Subcutaneous adipose tissue (tissue), 4 donors: Measurements from ENCODE around the gene LMO4. TPM values are rescaled to one million over a fixed set of nuclear protein-coding genes. Genes with fewer than 3 reads are reported as not detected.

Experiments
- CTCF ChIP-seq: fragments of 450-650 bp; IDR thresholded peaks from one replicate; pipeline ENCODE4 v1.5.1; 2016; ENCODE audit warnings: low read depth, mild to moderate bottlenecking, control low read depth, antibody characterized with exemption, moderate library complexity
- total RNA-seq, 4 donors: library from RNA; depleted of rRNA; stranded (reverse); fragments of >200 nt; gene quantifications; one replicate each; pipeline ENCODE4 v1.1.0, GENCODE V29; 2016

Gene LMO4
- total RNA-seq, 4 donors from 2014 or later: 32.8 to 69.1 (median 60.6) TPM

- TF ChIP-seq CTCF: no peak
Observed at GRCh38 chr1:87329051-87329525, 408 bp downstream of the LMO4 start.

GRCh38 chr1:87329526-87330056 lies 911 bp downstream of the LMO4 start:
- TF ChIP-seq CTCF: no peak

- TF ChIP-seq CTCF: no peak
Observed at GRCh38 chr1:87330057-87330884, 1.6 kb downstream of the LMO4 start.

- no peak for TF ChIP-seq CTCF
Observed at GRCh38 chr1:87330885-87331364, 2.2 kb downstream of the LMO4 start.

GRCh38 chr1:87331365-87332241 lies 2.9 kb downstream of the LMO4 start:
- TF ChIP-seq CTCF: no peak

GRCh38 chr1:87333692-87334347 lies 5.1 kb downstream of the LMO4 start:
- TF ChIP-seq CTCF: no peak
